ENCODE data around the gene LIME1. TPM values are rescaled to one million over a fixed set of nuclear protein-coding genes. Genes with fewer than 3 reads are reported as not detected.

Gene LIME1
- total RNA-seq, 1 experiment from 2014 or later: 13.5 TPM

DNA sequence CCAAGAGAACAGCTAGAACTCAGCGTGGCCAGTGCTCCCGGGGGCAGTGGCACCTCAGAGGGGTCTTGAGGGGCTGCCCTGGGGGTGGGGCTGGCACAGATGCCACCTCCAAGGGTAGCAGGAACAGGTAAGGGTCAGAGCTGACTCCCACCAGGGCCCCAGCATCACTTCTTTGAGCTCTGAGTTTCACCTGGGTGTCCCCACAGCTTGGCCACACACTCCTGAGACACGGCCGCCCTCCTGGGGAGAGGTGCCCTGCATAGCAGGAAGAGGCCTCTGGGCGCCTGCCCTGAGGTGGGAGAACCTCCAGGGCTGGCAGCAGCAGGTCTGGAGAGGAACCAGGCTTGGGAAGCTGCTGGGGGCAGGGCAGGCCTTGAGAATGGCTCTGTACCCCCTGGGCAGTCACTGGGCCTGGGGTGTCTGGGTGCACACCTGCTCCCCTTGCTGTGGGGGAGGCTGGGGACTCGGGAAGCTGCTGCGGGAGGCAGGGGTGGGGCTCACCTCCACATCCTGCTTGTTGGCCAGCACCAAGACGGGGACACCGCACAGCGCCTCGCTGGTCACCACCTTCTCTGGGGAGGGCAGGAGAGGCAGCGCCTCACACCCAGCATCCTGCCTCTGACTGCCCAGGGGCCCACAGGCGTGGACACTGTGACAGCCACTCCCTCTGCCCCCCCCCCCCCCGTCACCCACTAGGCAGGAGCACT is 35.0 kb upstream of the LIME1 start:
- no peak overlapping the region for H2AK5ac ChIP-seq (ENCODE audit: insufficient read length, low read length)
- H2AFZ ChIP-seq (ENCODE audit: low read length): no peak overlapping the region
- H3K4me3 Mint-ChIP-seq: no peak overlapping the region
- no peak overlapping the region for H3K27ac ChIP-seq (ENCODE audit: insufficient read length, low read depth, low read length)
- no peak overlapping the region for H4K91ac ChIP-seq (ENCODE audit: insufficient read length, low read depth, low read length)
- H3K23ac ChIP-seq (ENCODE audit: insufficient read length, low read depth, low read length): no peak overlapping the region
- H2BK5ac ChIP-seq (ENCODE audit: insufficient read length, low read length): no peak overlapping the region
- peaks cover 12 to 24% (median 20%) of the 10 kb centered on the region in 3 experiments; a peak in 6 of 7 replicates for H3K36me3 Mint-ChIP-seq (ENCODE audit: insufficient read depth in 1 of 3, low read depth in 3 of 3)
- no peaks in the 10 kb centered on the region for H3K79me2 ChIP-seq (ENCODE audit: insufficient read depth, low read length)
- no peak overlapping the region for H4K5ac ChIP-seq (ENCODE audit: insufficient read length, low read depth, low read length)
- H3K9ac ChIP-seq (ENCODE audit: extremely low read depth, insufficient read length, low read length): no peak overlapping the region
- no peak overlapping the region for H3K18ac ChIP-seq (ENCODE audit: insufficient read length, low read depth, low read length)
- H2BK20ac ChIP-seq (ENCODE audit: low read depth, low read length, poor library complexity, severe bottlenecking): no peak overlapping the region
- H4K8ac ChIP-seq (replicated peaks; ENCODE audit: insufficient read length, low read depth, low read length): no peak overlapping the region
- no peaks in the 10 kb centered on the region for H3K4me1 ChIP-seq (ENCODE audit: insufficient read depth, low read length)
- no peak overlapping the region for H2BK120ac ChIP-seq (ENCODE audit: low read depth, low read length, poor library complexity, severe bottlenecking)
- H3T11ph ChIP-seq (ENCODE audit: low read length): no peak overlapping the region
- no peaks in the 10 kb centered on the region for H3K79me1 ChIP-seq (ENCODE audit: insufficient read depth, low read depth, low read length, poor library complexity, severe bottlenecking)
- H2BK15ac ChIP-seq (ENCODE audit: low read depth, low read length): no peak overlapping the region
- no peak overlapping the region for H3K4ac ChIP-seq (ENCODE audit: low read depth, low read length)
- peaks cover 3% of the 10 kb centered on the region; the same call in 1 of the 2 replicates for H3K27me3 Mint-ChIP-seq (ENCODE audit: low read depth)
- H3K23me2 ChIP-seq (ENCODE audit: insufficient read length, low read depth, low read length, poor library complexity, severe bottlenecking): peaks cover 4% of the 10 kb centered on the region
- no peaks in the 10 kb centered on the region for H3K9me3 ChIP-seq (ENCODE audit: control insufficient read depth, low read depth, low read length)
- no peak overlapping the region for H3K4me2 ChIP-seq (ENCODE audit: insufficient read depth, insufficient read length, low read length)
- no peak overlapping the region for H2BK12ac ChIP-seq (ENCODE audit: insufficient read length, low read depth, low read length)
- DNase-seq: no peak
- H4K20me1 ChIP-seq (ENCODE audit: control insufficient read depth, insufficient read depth, insufficient read length): no peaks in the 10 kb centered on the region
- H3K56ac ChIP-seq (ENCODE audit: insufficient read length, low read depth, low read length): no peak overlapping the region
- peaks cover under 1 to 7% of the 10 kb centered on the region in 2 experiments; a peak in 3 of 4 replicates for H3K4me1 Mint-ChIP-seq
- no CpG with 5 or more reads among the region's 14 CpGs for WGBS (ENCODE audit: extremely low coverage, insufficient read length, low lambda C conversion rate)
- no peak for TF ChIP-seq CTCF (conservative IDR thresholded peaks at IDR 0.05)
- H3K27me3 ChIP-seq (ENCODE audit: insufficient read depth, low read length): no peaks in the 10 kb centered on the region
- H3K27ac Mint-ChIP-seq: no peak overlapping the region
- no peak overlapping the region; the same call in 1 of the 2 replicates for H3K14ac ChIP-seq (ENCODE audit: insufficient read depth, low read length)
- no peaks in the 10 kb centered on the region for H3K9me3 Mint-ChIP-seq
